HG03280 (cell line): ENCODE results near the gene TPRKB.
"Not testable (repeated sequence)": the region's sequence is repeated elsewhere in the genome, so short reads cannot be mapped to it uniquely, and the experiment has no call there.

Source experiments
- ATAC-seq: cut with Tn5 transposase; IDR thresholded peaks from one replicate; pipeline ENCODE4 v1.9.1; 2021; ENCODE audit warnings: mild to moderate bottlenecking, moderate library complexity; ENCODE audit not compliant: unreplicated experiment

Gene TPRKB

DNA sequence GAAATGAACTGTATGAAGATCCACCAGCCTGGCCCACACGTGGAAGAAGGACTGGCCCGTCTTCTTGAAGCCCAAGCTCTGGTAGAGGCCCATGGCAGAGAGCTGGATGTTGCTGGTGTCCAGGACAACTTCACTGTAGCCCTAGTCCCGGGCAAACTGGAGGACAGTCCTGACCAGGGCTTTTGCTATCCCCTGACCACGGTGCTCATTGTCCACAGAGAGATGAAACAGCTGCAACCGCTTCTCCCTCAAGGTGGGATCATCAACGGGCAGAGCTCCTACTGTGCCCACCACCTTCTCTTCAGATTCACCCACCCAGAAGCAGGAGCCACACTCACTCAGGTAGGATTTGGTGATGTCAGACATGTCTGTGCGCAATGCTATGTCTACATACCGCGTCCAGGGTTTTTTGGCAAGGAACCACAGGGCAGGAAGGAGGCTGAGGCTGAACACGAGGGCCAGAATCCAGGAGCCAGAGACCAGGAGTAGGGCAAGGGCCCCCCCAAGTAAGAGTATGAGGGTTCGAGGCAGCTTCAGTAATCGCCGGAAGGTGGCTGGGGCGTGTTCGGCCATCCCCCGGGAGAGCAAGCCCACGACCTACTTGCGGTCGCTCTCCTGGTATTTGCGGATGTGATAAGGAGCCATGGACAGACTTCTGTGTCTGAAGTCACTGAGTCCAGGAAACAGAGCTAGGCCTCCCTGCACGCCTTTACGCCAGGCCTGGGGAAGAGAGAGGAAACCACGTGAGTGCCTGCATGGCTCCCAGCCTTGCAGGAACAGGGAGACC lies 36.3 kb downstream of the TPRKB start:
- no peak for ATAC-seq

DNA sequence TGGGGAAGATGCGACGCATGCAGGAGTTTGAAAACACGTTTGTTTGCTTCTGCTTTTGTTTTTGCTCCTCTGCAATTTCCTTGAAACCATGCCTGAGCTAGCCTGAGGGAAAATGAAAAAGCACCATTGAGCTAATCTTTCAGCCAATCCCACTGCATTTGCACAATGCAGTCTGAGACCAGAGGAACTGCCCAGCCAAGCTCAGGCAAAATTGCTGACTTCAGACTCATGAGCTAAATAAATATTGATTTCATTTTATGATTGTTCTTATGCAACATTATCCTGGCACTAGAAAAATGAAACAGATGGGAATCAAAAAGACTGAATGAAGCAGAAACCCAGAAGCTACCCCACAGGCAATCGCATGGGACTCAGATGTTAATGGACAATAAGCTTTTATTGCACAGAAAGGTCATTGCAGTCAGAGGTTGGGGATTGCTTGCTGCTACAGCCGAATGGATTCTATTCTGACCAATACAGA lies 37.0 kb downstream of the TPRKB start:
- ATAC-seq: no peak

DNA sequence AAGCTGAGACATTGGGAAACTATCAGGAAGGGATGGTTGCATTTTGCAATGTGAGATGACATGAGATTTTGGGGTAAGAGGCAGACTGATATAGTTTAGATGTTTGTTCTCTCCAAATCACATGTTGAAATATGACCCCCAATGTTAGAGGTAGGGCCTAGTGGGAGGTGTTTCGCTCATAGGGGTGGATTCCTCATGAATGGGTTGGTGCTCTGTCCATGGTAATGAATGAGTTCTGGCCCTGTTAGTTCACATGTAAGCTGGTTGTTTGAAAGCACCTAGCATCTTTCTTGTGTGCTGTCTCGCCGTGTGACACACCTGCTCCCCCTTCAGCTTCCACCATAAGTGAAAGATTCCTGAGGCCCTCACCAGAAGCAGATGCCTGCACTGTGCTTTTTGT lies 37.7 kb downstream of the TPRKB start:
- no peak for ATAC-seq

DNA sequence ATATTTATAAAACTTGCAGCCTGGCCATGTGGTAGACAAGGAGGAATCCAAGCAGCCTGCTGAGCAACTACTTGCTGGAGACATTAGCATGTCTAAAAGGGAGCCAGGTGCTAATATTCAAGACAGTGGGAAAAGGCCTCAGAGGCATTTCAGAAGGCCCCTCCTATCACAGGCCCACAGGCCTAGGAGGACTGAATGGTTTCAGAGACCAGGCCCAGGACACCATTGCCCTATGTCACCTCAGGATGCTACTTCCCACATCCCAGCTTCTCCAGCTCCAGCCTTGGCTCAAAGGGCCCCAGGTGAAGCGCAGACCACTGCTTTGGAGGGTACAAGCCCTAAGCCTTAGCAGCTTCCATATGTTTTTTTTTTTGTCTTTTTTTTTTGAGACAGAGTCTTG lies 39.0 kb downstream of the TPRKB start:
- ATAC-seq: no peak

DNA sequence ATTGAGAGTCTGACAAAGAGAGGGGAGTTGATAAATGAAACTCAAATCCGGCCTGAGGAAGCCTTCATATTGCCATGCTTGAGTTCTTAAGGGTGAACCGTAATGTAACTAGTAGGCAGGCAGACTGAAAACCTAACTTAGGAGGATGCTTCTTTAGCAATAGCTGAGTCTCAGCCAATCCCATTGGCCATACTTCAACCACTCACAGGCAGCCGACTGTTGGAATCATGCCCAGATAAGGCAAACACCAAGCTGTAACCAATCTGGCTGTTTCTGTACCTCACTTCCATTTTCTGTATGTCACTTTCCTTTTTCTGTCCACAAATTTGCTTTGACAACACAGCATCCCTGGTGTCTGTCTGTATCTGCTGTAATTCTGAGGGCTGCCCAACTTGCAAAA lies 39.5 kb downstream of the TPRKB start:
- no peak for ATAC-seq

DNA sequence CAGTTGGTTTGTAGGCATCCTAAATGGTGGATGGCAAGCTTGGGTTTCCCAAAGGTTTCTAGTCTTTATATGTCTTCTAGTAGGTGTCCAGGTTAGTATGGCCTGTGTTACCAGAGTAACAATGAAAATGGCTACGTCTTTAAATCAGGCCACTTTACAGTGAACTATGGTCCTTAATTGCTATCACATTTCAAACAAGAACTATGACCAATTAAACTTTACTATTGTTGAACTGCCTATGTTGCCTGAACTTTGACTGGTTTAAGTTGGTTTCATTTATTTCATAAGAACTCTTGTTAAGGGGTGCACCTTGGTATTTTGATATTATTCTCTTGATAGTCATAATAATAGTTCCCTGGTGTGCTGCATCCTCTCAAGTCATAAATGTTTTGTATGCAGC lies 40.2 kb downstream of the TPRKB start:
- not testable (repeated sequence) for ATAC-seq

DNA sequence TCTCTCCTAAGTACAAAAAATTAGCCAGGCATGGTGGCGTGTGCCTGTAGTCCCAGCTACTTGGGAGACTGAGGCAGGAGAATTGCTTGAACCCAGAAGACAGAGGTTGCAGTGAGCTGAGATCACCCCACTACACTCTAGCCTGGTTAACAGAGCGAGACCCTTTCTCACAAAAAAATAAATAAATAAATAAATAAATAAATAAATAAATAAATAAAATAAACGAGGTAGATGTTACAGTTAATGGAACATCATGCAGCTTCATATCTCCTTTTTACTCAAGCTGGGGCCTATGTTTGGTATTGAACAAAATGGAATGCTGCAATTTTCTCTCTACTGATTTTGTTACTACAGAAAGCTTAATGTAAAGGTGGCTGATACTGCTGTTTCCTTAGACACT lies 40.6 kb downstream of the TPRKB start:
- ATAC-seq: not testable (repeated sequence)

DNA sequence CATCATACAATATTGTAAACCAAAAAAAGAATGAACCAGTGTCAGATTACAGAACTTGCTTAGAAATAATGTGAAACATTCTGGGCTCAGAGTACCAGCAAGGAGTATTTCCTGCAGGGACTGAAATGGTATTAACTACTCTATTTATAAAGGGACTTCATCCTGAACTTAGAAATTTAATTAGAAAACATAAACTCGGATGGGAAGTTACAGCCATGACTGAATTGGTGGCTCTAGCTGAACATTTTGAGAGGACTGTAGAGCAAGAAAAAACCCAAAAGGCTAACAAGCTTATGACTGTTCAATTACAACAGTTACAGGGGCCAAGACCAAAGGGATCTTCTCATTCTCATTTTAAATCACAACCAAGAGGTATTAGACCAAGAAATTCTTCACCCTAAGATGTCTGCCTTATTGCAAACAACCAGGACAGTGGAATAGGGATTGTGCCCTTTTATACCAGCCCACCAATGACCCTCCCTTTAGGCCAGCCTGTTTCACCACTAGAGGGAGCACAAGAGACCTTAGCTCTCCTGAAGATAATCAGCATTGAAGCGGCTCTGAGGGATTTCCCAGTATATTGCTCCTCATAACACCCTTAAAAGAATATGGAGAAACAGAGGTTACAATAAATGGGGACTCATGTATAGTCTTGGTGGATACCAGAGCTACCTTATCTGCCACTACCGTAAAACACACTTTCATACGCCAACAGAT lies 46.6 kb downstream of the TPRKB start:
- ATAC-seq: peak; percentile 85

DNA sequence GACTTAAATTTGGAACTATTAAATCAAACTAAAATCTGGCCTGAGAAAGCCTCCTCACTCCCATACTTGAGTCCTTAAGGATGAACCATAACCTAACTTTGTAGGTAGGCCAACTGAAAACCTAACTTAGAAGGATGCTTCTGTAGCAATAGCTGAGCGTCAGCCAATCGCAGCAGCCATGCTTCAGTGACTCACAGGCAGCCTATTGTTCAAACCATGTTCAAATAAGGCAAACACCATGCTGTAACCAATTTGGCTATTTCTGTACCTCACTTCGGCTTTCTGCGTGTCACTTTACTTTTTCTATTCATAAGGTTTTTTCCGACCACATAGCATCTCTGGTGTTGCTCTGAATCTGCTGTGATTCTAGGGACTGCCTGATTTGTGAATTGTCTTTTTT lies 48.7 kb downstream of the TPRKB start:
- not testable (repeated sequence) for ATAC-seq

DNA sequence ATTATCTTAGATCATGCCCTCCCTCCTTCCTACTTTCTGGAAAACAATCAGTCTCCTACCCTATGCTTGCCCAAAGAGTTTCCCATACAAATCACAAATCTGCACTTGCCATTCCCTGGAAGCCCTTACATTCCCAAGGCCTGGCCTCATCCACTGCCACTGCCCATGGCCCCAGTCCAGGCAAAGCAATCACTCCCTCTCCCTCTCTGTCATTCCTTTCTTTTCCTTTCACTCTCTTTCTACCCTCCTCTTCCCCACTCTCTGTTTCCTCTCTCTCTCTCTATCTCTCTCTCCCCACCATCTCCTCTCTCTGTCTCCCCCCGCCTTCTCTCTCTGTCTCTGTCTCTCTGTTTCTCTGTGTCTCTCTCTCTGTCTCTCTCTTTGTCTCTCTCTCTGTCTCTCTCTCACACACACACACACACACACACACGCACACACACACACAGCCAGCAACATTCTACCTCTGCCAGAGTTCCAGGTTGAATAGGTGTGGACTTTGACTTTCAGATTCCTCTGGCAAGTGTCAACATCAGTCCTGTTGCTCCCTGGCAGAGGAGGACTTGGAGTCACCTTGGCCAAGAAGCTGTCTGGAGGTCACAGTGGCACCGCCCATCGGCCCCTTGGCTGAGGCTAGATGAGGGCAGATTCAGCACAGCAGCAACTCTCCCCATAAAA lies 51.2 kb downstream of the TPRKB start:
- no peak for ATAC-seq

DNA sequence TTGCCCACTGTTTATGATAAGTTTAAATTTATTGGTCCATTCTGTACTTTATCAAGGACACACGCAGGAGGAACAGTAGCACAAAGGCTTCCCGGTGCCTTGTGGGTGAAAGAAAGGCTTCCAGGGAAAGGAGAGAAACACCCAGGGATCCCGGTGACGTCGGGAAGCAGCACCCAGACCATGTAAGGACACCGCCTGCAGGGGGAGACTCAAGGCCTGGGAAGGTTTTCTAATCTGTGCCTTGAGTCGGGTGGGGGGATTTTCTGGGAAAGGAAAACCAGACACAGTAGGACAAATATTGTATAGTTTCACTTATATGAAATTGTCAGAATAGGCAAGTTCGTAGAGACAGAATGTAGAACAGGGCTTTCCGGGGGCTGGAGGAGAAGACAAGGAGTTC lies 52.2 kb downstream of the TPRKB start:
- ATAC-seq: not testable (repeated sequence)

DNA sequence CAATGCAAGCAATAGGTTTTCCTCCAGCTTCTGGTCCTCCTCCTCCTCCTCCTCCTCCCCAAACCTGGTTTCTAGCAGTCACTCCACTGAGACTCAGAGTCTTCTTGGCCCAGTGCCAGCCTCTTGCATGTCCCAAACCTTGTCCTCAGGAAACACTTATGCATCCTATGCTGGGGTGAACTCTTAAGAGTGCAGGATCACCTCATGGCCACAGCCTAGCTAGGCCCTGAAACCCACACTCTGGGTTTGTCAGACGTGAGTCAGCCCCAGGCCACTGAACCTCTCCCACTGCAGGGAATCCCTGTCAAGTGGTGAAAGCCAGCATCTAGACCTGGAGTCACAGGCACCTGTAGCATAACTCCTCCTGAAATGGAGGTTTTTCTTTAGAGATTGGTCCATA lies 52.8 kb downstream of the TPRKB start:
- ATAC-seq: not testable (repeated sequence)

DNA sequence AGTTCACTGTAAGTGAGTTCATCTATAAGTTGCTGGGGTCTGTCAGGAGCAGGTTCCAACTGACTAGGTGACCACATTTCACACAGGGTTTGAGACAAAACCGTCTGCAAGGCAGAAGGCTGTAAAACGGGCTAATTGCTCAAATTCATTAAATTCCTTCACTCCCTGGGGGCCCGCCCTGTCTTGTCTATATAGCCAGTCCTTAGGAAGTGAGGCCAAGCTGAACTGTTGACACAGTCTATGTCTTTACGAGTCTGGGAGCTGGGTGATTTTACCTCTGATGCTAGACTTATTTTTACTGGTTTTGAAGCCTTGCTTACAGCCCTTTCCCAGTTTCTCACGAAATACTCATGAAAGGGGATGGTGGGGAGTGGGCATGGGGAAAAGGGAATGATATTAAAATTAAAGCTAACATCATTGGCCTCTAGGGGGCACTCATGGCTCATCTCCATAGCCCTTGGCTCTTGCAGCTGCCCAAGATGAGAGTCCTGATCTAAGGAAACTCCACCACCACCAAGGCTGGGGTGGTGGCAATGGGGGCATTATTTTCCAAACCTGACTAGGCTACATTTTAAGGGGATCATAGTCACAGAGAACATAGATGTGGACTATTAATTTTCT lies 57.1 kb downstream of the TPRKB start:
- ATAC-seq: not testable (repeated sequence)
